HG02938 (cell line): ENCODE results near the gene NFIA.
"Not testable (repeated sequence)": the region's sequence is repeated elsewhere in the genome, so short reads cannot be mapped to it uniquely, and the experiment has no call there.

Source experiments
- ATAC-seq: cut with Tn5 transposase; IDR thresholded peaks from one replicate; pipeline ENCODE4 v1.9.1; 2021; ENCODE audit warnings: mild to moderate bottlenecking, moderate library complexity; ENCODE audit not compliant: unreplicated experiment

Gene NFIA

DNA sequence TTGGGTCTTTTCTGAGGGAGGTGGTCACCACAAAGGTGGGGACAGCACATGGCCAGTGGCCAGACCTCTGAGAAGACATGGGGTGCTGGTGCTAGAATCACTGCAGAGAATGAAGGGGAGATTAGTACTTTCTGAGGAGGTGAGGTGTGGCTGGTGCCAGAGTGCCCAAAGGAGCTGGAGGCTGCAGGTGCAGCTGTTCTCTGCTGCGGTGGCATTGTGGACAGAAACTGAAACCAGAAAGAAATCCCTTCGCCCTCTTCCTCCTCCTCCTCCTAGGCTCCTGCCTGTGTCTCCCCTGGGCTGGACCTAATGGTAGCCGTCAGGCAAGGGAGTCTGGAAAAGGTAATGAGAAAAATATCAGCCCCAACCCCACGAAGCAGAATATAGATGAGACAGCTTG is 380.9 kb downstream of the NFIA start:
- ATAC-seq, result no peak

DNA sequence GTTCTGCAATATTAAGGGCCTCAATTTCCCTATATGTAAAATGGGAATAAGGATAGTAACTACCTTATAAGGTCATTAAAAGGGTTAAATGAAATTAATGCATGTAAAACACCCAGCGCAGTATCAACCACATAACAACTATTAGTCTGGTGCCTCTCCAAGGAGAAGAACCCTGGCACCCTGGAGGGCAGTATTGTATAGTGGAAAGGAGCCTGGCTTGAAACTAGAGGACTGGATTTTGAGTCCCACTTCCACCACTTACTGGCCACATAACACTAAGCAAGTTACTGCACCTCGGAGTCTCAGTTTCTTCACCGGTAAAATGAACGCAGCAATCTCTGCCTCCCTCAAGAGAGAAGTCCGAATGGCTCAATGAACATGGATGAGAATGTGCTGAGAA is 385.5 kb downstream of the NFIA start:
- ATAC-seq, result not testable (repeated sequence)

DNA sequence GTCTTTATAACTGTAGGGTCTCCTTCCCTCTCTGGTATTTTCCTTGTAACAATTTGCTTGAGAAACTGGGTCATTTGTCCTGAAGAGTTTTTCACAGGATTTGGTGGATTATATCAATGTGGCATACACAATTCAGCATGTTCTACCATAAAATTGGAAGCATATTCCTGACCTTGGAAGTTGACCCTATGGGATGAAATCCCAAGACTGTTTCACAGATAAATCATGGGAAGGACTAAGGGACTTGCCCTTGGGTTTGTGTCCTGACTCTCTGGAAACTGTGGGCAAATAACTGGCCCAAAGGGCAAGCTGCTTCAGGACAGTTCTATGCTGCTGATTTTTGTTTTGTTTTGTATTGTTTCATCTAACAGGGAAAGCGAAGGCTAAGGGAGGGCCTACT is 387.0 kb downstream of the NFIA start:
- no peak for ATAC-seq

DNA sequence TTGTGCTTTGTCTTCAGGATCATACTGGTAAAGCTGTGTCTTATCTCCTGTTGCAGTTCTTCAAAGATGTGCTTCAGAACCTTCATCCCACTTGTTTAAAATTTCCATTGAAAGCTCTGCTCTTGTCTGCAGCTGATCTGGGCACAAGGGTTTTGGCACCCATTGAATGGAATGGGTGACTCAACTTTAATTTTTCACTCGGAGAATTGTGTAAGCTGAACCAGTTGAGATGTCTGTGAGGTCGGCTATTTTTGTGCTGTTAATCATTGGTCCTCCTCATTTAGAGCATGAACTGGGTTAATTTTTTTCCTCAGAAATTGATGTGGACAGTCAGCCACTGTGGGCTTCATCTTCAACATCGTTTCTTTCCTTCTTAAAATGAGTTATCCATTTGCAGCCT is 390.5 kb downstream of the NFIA start:
- ATAC-seq, result no peak

DNA sequence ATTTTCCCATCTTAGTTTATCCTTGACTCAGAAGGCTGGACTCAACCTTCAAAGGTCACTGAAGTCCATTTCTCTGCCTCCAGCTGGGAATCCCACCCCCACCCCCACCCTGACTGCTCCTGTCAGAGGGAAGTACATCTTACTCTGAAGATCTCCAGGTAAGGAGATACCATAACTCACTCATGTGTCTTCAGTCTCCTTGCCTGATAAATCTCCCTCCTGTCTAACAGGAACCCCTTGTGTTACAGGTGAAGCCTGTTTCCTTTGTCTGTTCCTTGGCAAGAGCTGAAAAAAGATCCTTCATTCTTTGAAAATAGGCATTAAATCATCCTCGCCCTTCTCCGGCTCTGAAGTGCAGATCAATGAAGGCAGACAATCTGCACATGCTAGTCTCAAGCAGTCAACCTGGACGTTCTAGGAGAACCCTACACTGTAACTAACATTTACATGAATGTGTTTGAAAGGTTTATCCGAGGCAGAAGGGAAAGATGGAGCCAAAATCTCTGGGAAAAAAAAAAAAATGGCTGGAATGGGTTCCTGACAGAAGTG is 392.0 kb downstream of the NFIA start:
- ATAC-seq, result no peak

DNA sequence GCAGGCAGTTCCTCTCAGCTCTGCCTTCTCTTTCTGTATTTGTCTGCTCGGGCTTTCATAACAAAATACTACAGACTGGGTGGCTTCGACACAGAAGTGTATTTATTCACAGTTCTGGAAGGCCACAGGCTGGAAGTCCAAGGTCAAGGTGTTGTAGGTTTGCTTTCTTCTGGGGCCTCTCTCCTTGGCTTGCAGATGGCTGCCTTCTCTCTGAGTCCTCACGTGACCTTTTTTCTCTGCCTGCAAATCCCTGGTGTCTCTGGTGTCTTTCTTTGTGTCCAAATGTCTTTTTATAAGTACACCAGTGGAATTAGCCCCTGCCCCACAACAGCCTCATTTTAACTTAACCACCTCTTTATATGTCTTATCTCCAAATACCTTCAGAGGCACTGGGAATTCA is 392.6 kb downstream of the NFIA start:
- ATAC-seq, result no peak

DNA sequence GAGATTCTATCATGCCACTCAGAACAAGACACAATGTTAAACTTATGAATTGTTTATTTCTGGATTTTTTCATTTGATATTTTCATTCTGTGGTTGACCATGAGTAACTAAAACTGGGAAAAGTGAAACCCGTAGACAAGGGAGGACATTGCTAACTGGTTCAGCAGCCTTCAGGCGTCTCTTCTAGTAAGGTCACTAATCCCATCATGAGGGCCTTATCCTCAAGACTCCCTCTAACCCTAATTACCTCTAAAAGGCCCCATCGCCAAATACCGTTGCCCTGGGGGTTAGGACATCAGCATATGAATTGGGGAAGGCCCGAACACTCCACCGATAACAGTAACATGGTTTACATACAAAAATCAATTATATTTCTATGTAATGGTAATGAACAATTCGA is 394.9 kb downstream of the NFIA start:
- no peak for ATAC-seq

DNA sequence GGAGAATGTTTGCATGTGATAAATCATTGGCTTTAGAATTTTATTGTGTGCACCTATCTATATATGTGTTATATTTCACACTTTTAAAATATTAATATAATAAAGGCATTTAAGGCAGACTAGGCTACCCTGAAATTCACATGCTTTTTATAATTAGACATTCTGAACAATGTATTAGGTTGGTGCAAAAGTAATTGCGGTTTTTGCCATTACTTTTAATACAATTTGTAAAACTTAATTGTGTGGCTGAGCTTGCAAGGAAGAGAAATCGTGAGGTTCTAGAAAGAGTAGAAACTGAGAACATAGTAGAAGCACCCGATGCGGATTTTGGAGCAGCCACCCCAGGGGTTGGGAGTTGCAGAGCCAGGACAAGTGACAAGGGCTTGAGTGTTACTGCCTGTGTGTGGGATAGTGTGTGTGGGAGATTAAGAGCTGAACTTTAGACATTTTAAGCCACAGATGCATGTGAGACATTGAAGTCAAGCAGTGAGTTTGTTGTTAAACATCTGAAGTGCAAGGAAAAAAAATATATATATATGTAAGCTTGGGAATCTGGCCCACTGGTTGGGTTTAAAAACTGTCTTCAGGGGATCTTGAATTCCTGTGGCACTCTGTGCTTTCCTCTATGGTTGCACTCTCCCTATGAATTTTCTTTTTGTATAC is 398.0 kb downstream of the NFIA start:
- ATAC-seq, result no peak

DNA sequence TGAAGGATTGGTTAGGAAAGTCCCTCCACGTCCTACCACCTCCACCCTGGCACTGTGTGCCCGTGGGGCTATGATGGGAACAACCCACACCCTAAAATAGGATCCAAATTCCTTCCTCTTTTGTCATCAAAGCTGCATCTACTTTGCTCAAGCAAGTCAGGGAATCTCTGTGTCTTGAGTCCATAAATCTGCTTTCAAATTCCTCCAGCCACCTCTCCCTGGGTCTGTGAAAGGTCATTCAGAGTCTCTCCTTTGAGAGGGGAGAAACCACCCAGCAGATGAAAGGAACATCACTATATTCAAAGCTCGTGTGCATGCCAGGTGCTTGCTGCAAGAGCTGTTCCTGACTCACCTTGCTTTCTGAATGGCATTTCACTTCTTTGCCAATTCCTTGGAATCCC is 399.0 kb downstream of the NFIA start:
- no peak for ATAC-seq

DNA sequence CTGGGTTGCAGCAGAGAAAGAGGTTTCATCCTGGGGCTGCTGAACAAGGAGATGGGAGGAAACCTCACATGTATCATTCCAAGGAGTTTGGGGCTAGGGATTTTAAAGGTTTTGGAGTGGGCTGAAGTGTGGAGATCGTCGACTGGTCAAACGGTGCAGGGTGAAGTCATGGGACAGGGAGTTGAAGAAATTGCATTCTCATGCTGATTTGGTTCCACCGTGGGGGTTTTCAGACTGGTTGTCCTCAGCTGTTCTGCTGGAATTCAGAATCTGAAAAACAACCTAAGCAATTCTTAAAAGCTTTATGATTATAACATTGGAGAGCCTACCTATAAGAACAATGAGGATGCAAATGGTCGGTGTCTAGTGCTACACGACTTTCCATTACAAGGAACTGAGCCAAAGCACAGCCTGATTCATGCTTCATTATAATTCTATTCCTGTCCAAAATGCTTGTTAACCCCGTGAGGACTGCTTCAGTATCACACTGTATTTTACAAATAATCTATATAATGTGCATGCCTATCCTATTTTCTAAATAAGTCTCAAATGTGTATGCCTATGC is 399.9 kb downstream of the NFIA start:
- no peak for ATAC-seq

DNA sequence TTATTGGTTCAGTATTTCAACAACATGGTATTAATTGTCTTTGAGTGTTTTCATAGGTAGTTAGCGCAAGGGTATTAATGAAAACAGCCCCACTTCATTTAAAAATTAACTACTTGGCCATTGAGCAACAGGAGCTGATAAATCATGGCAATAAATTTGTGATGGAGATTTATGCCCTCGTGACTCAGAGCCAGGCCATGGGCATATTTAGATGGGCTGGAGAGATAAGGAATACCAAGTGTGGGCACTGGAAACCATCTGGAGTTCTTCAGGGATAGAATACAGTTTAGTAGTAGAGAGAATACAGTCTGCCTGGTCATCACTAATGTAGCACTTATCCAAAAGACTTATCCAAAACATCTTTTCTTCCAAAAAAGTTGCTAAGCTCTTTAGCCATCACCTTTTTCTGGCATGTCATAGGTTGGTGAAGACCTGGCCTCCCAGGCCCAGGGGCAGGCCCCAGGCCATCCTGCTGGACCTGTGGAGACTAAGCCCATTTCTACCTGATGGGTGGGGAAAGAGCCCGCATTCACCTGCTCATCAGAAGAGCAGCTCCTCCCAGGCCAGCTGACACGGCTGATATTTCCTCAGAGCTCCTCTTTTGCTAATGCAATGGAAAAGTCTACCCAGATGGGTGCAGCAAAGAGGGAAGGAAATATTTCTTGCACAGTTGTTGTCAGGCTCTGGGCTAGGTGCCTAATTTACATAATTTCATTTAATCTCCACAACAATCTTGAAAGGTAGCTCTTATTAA is 404.6 kb downstream of the NFIA start:
- no peak for ATAC-seq

DNA sequence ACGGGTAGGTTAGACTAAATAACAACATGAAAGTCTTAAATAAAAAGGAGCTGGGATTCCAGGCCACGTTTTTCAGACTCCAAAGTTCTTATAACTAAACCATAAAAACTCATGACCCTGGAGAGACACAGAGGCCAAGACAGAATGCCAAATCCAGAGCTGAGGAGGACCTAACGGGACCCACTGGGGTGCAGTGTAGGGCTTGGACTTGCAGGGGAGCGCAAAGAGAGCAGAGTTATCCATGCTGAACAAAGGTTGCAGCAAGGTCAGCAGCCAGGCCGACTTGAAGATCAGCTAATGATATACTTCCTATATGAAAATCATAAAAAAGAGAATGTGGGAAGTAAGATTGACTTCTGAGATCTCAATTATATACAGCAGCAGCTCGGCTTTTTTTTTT is 405.4 kb downstream of the NFIA start:
- ATAC-seq, result no peak

DNA sequence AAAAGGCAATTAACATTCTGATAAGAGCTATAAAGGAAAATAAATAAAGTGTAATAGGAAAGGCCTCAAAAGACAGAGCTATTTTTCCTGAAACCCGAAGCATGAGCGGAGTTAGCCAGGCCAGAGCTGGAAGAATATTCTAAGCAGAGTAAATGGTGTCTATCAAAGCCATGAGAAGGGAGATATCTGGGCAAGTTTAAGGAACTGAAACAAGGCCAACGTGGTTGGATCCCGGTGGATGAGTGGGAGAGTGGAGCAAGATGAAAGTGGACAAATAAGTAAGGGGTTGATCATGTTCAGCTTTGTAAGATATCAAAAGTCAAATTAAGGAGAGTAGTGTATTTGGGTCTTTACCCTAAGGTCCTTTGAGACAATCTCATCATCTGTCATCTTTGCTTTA is 408.6 kb downstream of the NFIA start:
- ATAC-seq, result no peak

DNA sequence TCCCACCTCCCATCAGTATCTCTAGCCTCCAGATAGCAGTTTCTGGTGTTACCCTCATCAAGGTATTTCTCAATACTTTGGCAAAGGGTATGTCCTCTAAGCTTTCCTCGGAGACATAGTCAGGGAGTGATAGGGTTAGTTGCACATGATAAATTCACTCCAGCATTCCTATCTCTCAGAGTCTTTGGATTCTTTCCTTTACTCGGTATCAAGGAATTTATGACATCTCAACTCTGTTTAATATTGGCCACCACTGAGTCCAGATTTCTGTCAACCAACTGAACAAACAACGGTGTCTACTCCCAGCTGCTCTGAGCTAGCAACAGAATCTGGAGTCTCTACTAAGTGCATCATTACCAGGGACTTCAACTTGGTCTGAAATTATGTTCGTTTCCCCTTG is 409.1 kb downstream of the NFIA start:
- ATAC-seq, result no peak

DNA sequence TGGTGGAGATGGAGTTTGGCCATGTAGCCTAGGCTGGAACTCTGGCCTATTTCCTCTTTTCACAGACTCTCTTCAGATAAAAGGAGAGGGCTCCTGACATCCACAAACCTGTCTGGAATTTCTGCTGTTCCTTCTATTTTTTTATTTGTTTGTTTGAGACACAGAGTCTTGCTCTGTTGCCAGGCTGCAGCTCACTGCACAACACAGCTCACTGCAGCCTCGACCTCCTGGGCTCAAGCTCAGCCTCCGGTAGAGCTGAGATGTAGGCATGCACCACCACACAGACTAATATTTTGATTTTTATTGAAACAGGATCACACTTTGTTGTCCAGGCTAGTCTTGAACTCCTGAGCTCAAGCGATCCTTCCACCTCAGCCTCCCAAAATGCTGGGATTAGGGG is 411.6 kb downstream of the NFIA start:
- no peak for ATAC-seq

DNA sequence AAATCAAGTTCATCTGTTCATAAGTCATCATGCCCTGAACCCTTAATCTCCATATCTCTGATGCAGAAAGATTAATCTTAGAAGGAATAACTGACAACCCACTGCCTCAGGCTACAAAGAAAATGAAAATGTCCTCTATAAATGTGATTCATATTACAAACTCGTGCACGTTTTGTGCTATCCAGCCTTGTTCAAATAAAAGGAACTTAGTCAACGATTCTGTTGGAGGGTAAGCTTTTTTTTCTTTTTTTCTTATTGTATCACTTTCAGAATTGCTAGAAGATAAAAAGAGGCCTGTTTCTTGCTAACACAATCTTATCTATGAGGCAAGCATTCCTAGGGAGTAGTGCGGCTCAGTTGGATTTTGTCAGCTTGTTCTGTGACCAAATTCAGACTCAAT is 414.1 kb downstream of the NFIA start:
- ATAC-seq, result no peak

DNA sequence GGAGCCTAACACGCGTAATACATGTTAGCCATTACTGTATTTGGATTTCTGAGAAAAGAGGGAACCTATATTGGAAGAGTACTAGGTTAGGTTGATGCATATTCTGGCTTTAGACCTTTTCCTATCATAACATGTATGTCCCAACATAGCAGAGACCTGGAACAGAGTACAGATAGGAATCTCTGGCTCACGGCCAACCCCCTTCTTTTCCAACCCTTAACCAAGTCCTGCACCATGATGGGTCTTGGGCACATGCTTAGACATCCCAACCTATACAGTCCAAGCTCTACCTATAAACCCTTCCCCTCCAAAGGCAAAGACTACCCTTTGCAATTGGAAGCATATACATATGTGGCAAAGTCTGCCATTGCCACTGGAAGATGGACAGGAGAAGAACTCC is 414.7 kb downstream of the NFIA start:
- ATAC-seq, result no peak

DNA sequence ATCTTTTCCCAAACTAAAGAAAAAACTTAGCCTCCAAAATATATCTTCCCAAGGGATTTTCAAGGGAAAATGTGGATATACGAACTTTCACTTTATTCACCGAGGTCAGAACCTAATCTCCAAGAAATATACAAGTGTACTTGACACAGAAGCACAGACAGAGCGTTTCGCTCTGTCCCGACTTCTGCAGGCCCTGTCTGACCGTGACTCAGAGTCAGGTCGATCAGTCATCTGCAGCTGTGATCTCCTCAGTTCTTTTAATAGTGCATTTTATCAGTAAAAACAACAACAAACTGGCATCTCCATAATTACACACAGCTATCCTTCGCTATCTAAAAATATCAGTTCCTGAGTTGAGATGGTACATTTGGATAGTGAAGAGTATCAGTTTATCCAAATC is 416.0 kb downstream of the NFIA start:
- no peak for ATAC-seq

DNA sequence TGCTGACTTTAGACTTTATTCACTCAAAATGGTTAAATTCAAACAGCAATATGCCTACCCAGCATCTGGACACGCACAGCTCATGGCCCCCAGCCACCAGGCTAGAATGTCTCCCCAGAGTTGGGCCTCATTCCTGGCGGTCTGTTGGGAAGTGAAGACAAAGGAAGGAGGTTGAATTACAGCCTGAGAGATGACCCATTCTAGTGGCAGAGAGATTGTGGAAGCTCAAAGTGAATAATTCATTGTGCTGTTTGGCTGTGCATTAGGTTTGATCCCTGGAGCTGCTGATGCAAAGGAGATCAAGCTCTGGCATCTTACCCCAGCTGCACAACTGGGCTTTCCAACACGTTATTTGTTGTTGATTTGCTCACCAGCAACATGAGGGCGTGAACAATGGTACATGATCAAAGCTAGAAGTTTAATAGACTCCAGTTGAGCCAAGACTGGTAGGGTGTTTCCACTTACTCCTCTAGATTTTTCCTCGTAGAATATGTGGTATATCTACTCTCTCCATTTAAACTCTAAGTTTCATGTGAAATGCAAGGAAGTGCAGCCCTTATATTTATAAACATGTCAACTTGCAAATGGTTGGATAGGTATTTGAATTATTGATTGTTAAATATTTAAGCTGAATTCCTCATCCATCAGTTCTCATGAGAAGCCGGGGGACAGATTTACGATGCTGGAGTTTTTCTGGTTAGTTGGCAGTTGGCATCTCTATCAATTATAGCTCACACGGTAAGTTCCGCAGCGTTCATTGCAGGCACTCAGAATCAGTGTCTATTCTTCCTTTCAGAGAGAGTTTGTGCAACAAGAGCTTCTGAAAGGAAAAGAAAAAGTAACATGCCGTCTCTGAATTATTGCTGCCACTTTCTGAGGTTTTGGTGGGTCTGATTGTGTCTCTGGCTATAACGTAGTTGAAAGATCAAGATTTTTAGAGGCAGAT is 419.9 kb downstream of the NFIA start:
- ATAC-seq, result no peak

DNA sequence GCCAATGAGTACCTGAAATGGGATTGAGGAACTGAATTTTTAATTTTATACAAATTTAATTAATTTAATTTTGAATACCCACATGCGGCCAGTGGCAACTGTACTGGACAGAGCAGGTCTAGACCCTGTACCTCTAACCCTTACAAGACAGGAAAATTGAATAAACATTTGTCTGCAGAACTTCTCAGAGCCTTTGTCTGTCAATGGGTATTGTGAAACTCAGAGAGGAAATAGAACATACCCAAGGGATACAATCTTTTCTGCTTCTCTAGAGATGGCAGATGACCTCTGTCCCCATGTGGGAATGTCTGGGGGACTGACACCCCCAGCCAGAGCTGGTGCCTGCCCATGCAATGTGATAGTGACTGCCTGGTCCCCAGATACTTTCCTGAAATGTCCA is 421.9 kb downstream of the NFIA start:
- ATAC-seq, result no peak

DNA sequence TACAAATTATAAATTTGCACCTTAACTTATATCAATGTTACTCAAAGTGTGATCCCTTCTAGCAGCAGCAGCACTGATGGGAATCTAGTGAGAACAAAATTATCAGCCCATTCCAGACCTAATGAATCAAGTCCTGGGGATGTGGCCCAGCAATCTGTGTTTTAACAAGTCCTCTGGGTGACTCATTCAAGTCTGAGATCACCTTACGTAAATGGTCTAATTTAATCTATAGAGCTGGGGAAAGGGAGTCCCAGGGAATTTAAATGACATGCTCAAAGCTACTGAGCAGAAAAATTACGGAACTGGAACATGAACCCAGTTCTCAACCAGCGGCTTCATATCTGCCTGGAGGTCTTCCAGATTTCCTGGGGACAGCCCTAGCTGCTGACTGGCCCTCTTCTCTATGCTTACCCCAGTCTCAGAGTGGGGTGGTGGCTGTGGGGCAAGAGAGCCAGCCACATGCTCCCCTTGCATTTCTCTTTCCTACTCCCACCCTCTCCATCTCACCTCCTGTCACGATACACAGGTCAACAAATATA is 422.6 kb downstream of the NFIA start:
- no peak for ATAC-seq
